ENCODE results near the gene PDZD2. TPM values are rescaled to one million over a fixed set of nuclear protein-coding genes. Genes with fewer than 3 reads are reported as not detected.

PDZD2 gene
- total RNA-seq, 1 experiment from 2014 or later: 2.2 TPM

- ChIA-PET POLR2A (ENCODE audit: low non-redundant PET) (no interaction called here), CTCF (no interaction called here)
- H3K27ac ChIP-seq (ENCODE audit: low read depth, low read length, poor library complexity, severe bottlenecking): no peak overlapping the region
- H3K4me1 ChIP-seq (ENCODE audit: insufficient read depth, low read length, poor library complexity, severe bottlenecking): peaks cover 32% of the 10 kb centered on the region
- H3K27me3 ChIP-seq (replicated peaks; ENCODE audit: insufficient read depth, low read depth, low read length, poor library complexity): no peaks in the 10 kb centered on the region
- no TSS peak for BruUV-seq (replicated peaks)
- no peak for TF ChIP-seq CTCF (conservative IDR thresholded peaks at IDR 0.05; ENCODE audit: low read depth, low read length)
- no peak for TF ChIP-seq EZH2 (IDR thresholded peaks at IDR 0.05; ENCODE audit: borderline replicate concordance, low read depth, low read length, poor library complexity, severe bottlenecking)
- H3K36me3 ChIP-seq (ENCODE audit: insufficient read depth, low read length, poor library complexity, severe bottlenecking): no peaks in the 10 kb centered on the region
- H3K4me3 ChIP-seq (ENCODE audit: low read depth, low read length, poor library complexity, severe bottlenecking): no peak overlapping the region
- intact Hi-C loops (cut with micrococcal nuclease; ENCODE audit: unreplicated experiment): no loop called here
- DNase-seq (ENCODE audit: low spot score): no peak
- H3K9me3 ChIP-seq (ENCODE audit: low read depth, low read length, poor library complexity, severe bottlenecking): no peaks in the 10 kb centered on the region
These were observed 506.4 kb downstream of the PDZD2 start for GRCh38 chr5:32145378-32145777.

GRCh38 chr5:32147236-32147635 is 508.3 kb downstream of the PDZD2 start:
- intact Hi-C loops (cut with micrococcal nuclease; ENCODE audit: unreplicated experiment): no loop called here
- no peak for DNase-seq (ENCODE audit: low spot score)
- Histone ChIP-seq H3K4me1 (ENCODE audit: insufficient read depth, low read length, poor library complexity, severe bottlenecking) (peaks cover 39% of the 10 kb centered on the region), H3K9me3 (ENCODE audit: low read depth, low read length, poor library complexity, severe bottlenecking) (no peaks in the 10 kb centered on the region), H3K27ac (ENCODE audit: low read depth, low read length, poor library complexity, severe bottlenecking) (no peak overlapping the region), H3K4me3 (ENCODE audit: low read depth, low read length, poor library complexity, severe bottlenecking) (no peak overlapping the region), H3K36me3 (ENCODE audit: insufficient read depth, low read length, poor library complexity, severe bottlenecking) (no peaks in the 10 kb centered on the region), H3K27me3 (replicated peaks; ENCODE audit: insufficient read depth, low read depth, low read length, poor library complexity) (no peaks in the 10 kb centered on the region)
- TF ChIP-seq EZH2 (IDR thresholded peaks at IDR 0.05; ENCODE audit: borderline replicate concordance, low read depth, low read length, poor library complexity, severe bottlenecking) (no peak), CTCF (conservative IDR thresholded peaks at IDR 0.05; ENCODE audit: low read depth, low read length) (no peak)
- no TSS peak for BruUV-seq (replicated peaks)
- ChIA-PET POLR2A (ENCODE audit: low non-redundant PET) (no interaction called here), CTCF (no interaction called here)

GRCh38 chr5:32147959-32148358 is 509.0 kb downstream of the PDZD2 start:
- Histone ChIP-seq H3K4me1 (ENCODE audit: insufficient read depth, low read length, poor library complexity, severe bottlenecking) (peaks cover 41% of the 10 kb centered on the region), H3K36me3 (ENCODE audit: insufficient read depth, low read length, poor library complexity, severe bottlenecking) (no peaks in the 10 kb centered on the region), H3K4me3 (ENCODE audit: low read depth, low read length, poor library complexity, severe bottlenecking) (no peak overlapping the region), H3K27me3 (replicated peaks; ENCODE audit: insufficient read depth, low read depth, low read length, poor library complexity) (no peaks in the 10 kb centered on the region), H3K27ac (ENCODE audit: low read depth, low read length, poor library complexity, severe bottlenecking) (no peak overlapping the region), H3K9me3 (ENCODE audit: low read depth, low read length, poor library complexity, severe bottlenecking) (no peaks in the 10 kb centered on the region)
- intact Hi-C loops (cut with micrococcal nuclease; ENCODE audit: unreplicated experiment): no loop called here
- ChIA-PET CTCF (no interaction called here), POLR2A (ENCODE audit: low non-redundant PET) (no interaction called here)
- DNase-seq (ENCODE audit: low spot score): no peak
- TF ChIP-seq CTCF (conservative IDR thresholded peaks at IDR 0.05; ENCODE audit: low read depth, low read length): no peak
- TF ChIP-seq EZH2 (IDR thresholded peaks at IDR 0.05; ENCODE audit: borderline replicate concordance, low read depth, low read length, poor library complexity, severe bottlenecking): no peak
- BruUV-seq (replicated peaks): no TSS peak
